NCI-H774 (cell line): ENCODE data around the gene AEBP1.

Experiments
- DNase-seq: peaks from one replicate; lab custom pipeline; 2025; lab: John Stamatoyannopoulos, UW

Gene AEBP1

GRCh38 chr7:44104860-44105771, 971 bp downstream of the AEBP1 start:
- no peak for DNase-seq

- DNase-seq: no peak
These were observed 1.7 kb downstream of the AEBP1 start for GRCh38 chr7:44105832-44106231.

- no peak for DNase-seq
These were observed 2.3 kb downstream of the AEBP1 start for GRCh38 chr7:44106311-44107065.

GRCh38 chr7:44107116-44107960, 3.2 kb downstream of the AEBP1 start:
- no peak for DNase-seq

- DNase-seq: no peak
These were observed 4.0 kb downstream of the AEBP1 start for GRCh38 chr7:44107961-44108767.

- DNase-seq: no peak
These were observed 4.9 kb downstream of the AEBP1 start for GRCh38 chr7:44108768-44109750.

- no peak for DNase-seq
These were observed 5.8 kb downstream of the AEBP1 start for GRCh38 chr7:44109991-44110390.

- DNase-seq: no peak
These were observed 6.8 kb downstream of the AEBP1 start for GRCh38 chr7:44110719-44111635.

- DNase-seq: no peak
These were observed 7.6 kb downstream of the AEBP1 start for GRCh38 chr7:44111761-44112160.

GRCh38 chr7:44112231-44112996, 8.3 kb downstream of the AEBP1 start:
- DNase-seq: no peak

GRCh38 chr7:44112997-44113763, 9.0 kb downstream of the AEBP1 start:
- DNase-seq: peak; percentile 5

- DNase-seq: no peak
These were observed 9.7 kb downstream of the AEBP1 start for GRCh38 chr7:44113764-44114354.

- DNase-seq: no peak
These were observed 10.6 kb downstream of the AEBP1 start for GRCh38 chr7:44114586-44115310.

- DNase-seq: no peak
These were observed 12.1 kb downstream of the AEBP1 start for GRCh38 chr7:44116087-44116788.

GRCh38 chr7:44116789-44117666, 12.9 kb downstream of the AEBP1 start:
- DNase-seq: no peak
